Neural progenitor cell (in vitro differentiated cells): ENCODE data around the gene FOXL2NB. TPM values are rescaled to one million over a fixed set of nuclear protein-coding genes. Genes with fewer than 3 reads are reported as not detected.

Experiments
- DNase-seq: peaks from one replicate; pipeline ENCODE4 v3.0.0-alpha.2; 2016; ENCODE audit warnings: low spot score
- H2AFZ ChIP-seq: fragments of 200-600 bp; sonication (generic); replicated peaks from 2 replicates; pipeline ENCODE4 v1.6.1; 2016; ENCODE audit warnings: antibody characterized with exemption
- H3F3A ChIP-seq: fragments of 200-600 bp; sonication (generic); 2 replicates; pipeline ENCODE4 v1.6.1; 2016; ENCODE audit warnings: antibody characterized with exemption, low read depth
- H3K27ac ChIP-seq: fragments of 200-600 bp; sonication (generic); 2 replicates; pipeline ENCODE4 v1.5.1; 2016; ENCODE audit warnings: mild to moderate bottlenecking
- H3K27me3 ChIP-seq: fragments of 200-600 bp; sonication (generic); 2 replicates; pipeline ENCODE4 v1.6.1; 2016; ENCODE audit warnings: mild to moderate bottlenecking, moderate library complexity
- H3K36me3 ChIP-seq: fragments of 200-600 bp; sonication (generic); 2 replicates; pipeline ENCODE4 v1.5.1; 2016
- H3K4me1 ChIP-seq: fragments of 200-600 bp; sonication (generic); 2 replicates; pipeline ENCODE4 v1.6.1; 2016; ENCODE audit warnings: mixed run types
- H3K4me2 ChIP-seq: fragments of 200-600 bp; sonication (generic); 2 replicates; pipeline ENCODE4 v1.6.1; 2016
- H3K4me3 ChIP-seq: fragments of 200-600 bp; sonication (generic); 2 replicates; pipeline ENCODE4 v1.5.1; 2016
- H3K79me2 ChIP-seq: fragments of 200-600 bp; sonication (generic); 2 replicates; pipeline ENCODE4 v1.6.1; 2016; ENCODE audit warnings: low read depth
- H3K9ac ChIP-seq: fragments of 200-600 bp; sonication (generic); 2 replicates; pipeline ENCODE4 v1.6.1; 2016
- H3K9me3 ChIP-seq: fragments of 200-600 bp; sonication (generic); 2 replicates; pipeline ENCODE4 v1.5.1; 2016; ENCODE audit warnings: low read depth
- H4K20me1 ChIP-seq: fragments of 200-600 bp; sonication (generic); 2 replicates; pipeline ENCODE4 v1.6.1; 2016; ENCODE audit warnings: low read depth
- H3K27ac Mint-ChIP-seq: 3 replicates; pipeline ENCODE4 v1.8.0; 2021; ENCODE audit warnings: mixed read lengths
- H3K27me3 Mint-ChIP-seq: 2 replicates; pipeline ENCODE4 v1.8.0; 2022; ENCODE audit warnings: low read depth, mild to moderate bottlenecking, inconsistent platforms, moderate library complexity, mixed read lengths; ENCODE audit not compliant: insufficient read depth
- H3K36me3 Mint-ChIP-seq: 3 replicates; pipeline ENCODE4 v1.8.0; 2021; ENCODE audit warnings: mixed read lengths
- H3K4me1 Mint-ChIP-seq: 3 replicates; pipeline ENCODE4 v1.8.0; 2021; ENCODE audit warnings: mixed read lengths
- H3K4me3 Mint-ChIP-seq: 3 replicates; pipeline ENCODE4 v1.8.0; 2021; ENCODE audit warnings: mild to moderate bottlenecking, moderate library complexity, mixed read lengths
- H3K9me3 Mint-ChIP-seq: 3 replicates; pipeline ENCODE4 v1.8.0; 2020; ENCODE audit warnings: mixed read lengths
- EZH2 ChIP-seq: fragments of 200-600 bp; sonication (generic); IDR thresholded peaks from 2 replicates; pipeline ENCODE4 v1.6.1; 2017; ENCODE audit warnings: antibody characterized with exemption, mild to moderate bottlenecking, moderate library complexity
- EZH2phosphoT487 ChIP-seq: fragments of 200-600 bp; sonication (generic); IDR thresholded peaks from 2 replicates; pipeline ENCODE4 v1.6.1; 2017; ENCODE audit warnings: antibody characterized with exemption
- total RNA-seq: library from RNA; depleted of rRNA; stranded (reverse); fragments of >200 nt; gene quantifications from 2 replicates; pipeline ENCODE4 v1.2.3, GENCODE V29; 2015; ENCODE audit warnings: low replicate concordance
- TF ChIP-seq, protein P1 (sequence below): fragments of 200-600 bp; sonication (generic); IDR thresholded peaks from 2 replicates; pipeline ENCODE4 v1.5.1; 2017; ENCODE audit warnings: antibody characterized with exemption, mild to moderate bottlenecking

FOXL2NB gene
- total RNA-seq, 1 donor from 2014 or later, result 0.09 TPM

DNA sequence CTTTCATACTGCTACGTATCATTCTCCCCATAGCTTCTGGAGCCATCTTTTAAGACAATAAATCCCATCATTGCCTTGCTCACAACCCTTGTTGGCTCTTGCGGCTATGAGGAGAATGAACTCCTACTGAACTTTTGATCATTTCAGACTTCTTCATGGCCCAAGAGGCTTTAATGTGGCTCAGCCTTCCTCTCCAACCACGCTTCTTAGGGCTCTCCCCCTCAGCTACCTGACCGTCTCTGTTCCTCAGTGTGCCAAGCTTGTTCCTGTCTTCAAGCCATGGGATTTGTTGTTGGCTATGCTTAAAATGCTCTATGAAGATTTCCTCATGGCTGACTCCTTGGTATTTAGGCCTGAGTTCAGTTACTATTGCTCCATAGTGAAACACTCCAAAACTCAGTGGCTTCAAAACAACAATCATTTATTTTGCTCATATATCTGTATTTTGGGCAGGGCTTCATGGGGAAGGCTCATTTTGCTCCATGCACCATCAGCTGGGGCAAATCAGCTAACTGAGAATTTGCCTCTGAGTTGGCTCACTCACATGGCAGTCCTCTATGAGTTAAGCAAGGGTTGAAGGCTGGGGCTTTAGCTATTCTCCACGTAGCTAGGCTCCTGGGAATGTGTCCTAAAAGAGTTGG, 47.5 kb upstream of the FOXL2NB start:
- H4K20me1 ChIP-seq, result no peaks in the 10 kb centered on the region
- no peak overlapping the region for H3K4me2 ChIP-seq
- no peaks in the 10 kb centered on the region for H3F3A ChIP-seq
- no peak overlapping the region for H2AFZ ChIP-seq
- H3K79me2 ChIP-seq, result no peaks in the 10 kb centered on the region
- Mint-ChIP-seq H3K4me3 (no peak overlapping the region), H3K27ac (no peak overlapping the region), H3K9me3 (no peaks in the 10 kb centered on the region), H3K27me3 (peaks cover 4% of the 10 kb centered on the region), H3K36me3 (no peaks in the 10 kb centered on the region), H3K4me1 (no peaks in the 10 kb centered on the region)
- H3K9ac ChIP-seq, result no peak overlapping the region
- H3K9me3 ChIP-seq, result no peaks in the 10 kb centered on the region
- H3K27me3 ChIP-seq, result no peaks in the 10 kb centered on the region
- no peaks in the 10 kb centered on the region for H3K36me3 ChIP-seq
- no peaks in the 10 kb centered on the region for H3K4me1 ChIP-seq
- DNase-seq, result no peak
- H3K4me3 ChIP-seq, result no peak overlapping the region
- no peak overlapping the region for H3K27ac ChIP-seq
- TF ChIP-seq, protein P1, sequence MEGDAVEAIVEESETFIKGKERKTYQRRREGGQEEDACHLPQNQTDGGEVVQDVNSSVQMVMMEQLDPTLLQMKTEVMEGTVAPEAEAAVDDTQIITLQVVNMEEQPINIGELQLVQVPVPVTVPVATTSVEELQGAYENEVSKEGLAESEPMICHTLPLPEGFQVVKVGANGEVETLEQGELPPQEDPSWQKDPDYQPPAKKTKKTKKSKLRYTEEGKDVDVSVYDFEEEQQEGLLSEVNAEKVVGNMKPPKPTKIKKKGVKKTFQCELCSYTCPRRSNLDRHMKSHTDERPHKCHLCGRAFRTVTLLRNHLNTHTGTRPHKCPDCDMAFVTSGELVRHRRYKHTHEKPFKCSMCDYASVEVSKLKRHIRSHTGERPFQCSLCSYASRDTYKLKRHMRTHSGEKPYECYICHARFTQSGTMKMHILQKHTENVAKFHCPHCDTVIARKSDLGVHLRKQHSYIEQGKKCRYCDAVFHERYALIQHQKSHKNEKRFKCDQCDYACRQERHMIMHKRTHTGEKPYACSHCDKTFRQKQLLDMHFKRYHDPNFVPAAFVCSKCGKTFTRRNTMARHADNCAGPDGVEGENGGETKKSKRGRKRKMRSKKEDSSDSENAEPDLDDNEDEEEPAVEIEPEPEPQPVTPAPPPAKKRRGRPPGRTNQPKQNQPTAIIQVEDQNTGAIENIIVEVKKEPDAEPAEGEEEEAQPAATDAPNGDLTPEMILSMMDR, result no peak
- TF ChIP-seq EZH2, result no peak
- no peak for TF ChIP-seq EZH2phosphoT487

DNA sequence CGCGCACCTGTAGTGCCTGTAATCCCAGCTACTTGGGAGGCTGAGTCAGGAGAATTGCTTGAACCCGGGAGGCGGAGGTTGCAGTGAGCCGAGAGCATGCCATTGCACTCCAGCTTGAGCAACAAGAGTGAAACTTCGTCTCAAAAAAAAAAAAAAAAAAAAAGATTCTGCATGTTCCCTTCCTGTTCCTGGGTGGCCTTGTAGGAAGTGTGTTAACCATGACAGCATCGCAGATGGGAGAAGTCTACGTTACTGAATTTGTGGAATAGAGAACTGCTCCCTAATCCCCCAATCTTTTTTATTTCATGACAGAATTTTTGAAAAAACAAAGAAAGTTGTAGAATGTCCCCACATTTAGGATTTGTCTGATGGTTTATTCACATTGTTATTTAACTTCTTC, 45.5 kb upstream of the FOXL2NB start:
- Histone ChIP-seq H3K79me2 (no peaks in the 10 kb centered on the region), H3K9me3 (no peaks in the 10 kb centered on the region), H3K27ac (no peak overlapping the region), H3K36me3 (no peaks in the 10 kb centered on the region), H3K9ac (no peak overlapping the region), H3K4me1 (no peaks in the 10 kb centered on the region), H3F3A (no peaks in the 10 kb centered on the region), H4K20me1 (no peaks in the 10 kb centered on the region), H3K4me3 (no peak overlapping the region), H3K27me3 (no peaks in the 10 kb centered on the region), H3K4me2 (no peak overlapping the region), H2AFZ (no peak overlapping the region)
- no peak overlapping the region for H3K27ac Mint-ChIP-seq
- no peak overlapping the region for H3K4me3 Mint-ChIP-seq
- no peaks in the 10 kb centered on the region for H3K4me1 Mint-ChIP-seq
- no peaks in the 10 kb centered on the region for H3K36me3 Mint-ChIP-seq
- peaks cover 4% of the 10 kb centered on the region for H3K27me3 Mint-ChIP-seq
- TF ChIP-seq EZH2phosphoT487 (no peak), EZH2 (no peak)
- TF ChIP-seq, protein P1, result no peak
- no peaks in the 10 kb centered on the region for H3K9me3 Mint-ChIP-seq
- DNase-seq, result no peak

DNA sequence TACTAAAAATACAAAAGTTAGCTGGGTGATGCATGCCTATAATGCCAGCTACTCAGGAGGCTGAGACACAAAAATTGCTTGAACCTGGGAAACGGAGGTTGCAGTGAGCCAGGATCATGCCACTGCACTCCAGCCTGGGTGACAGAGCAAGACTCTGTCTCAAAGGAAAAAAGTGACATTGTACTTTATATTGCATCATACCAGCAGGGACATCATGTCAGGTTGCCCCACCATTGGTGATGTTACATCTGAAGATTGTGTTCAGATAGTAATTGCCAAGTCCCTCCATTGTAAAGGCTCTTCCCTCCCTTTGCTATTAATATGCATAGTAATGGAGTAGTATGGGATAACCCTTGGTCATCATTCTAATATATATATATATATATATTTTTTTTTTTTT, 44.8 kb upstream of the FOXL2NB start:
- peaks cover 4% of the 10 kb centered on the region for H3K27me3 Mint-ChIP-seq
- Histone ChIP-seq H3K9ac (no peak overlapping the region), H3F3A (no peaks in the 10 kb centered on the region), H3K36me3 (no peaks in the 10 kb centered on the region), H2AFZ (no peak overlapping the region), H3K4me1 (no peaks in the 10 kb centered on the region), H3K4me3 (no peak overlapping the region), H4K20me1 (no peaks in the 10 kb centered on the region), H3K4me2 (no peak overlapping the region), H3K79me2 (no peaks in the 10 kb centered on the region), H3K27me3 (no peaks in the 10 kb centered on the region), H3K27ac (no peak overlapping the region), H3K9me3 (no peaks in the 10 kb centered on the region)
- H3K27ac Mint-ChIP-seq, result no peak overlapping the region
- no peak for DNase-seq
- H3K9me3 Mint-ChIP-seq, result no peaks in the 10 kb centered on the region
- H3K36me3 Mint-ChIP-seq, result no peaks in the 10 kb centered on the region
- no peaks in the 10 kb centered on the region for H3K4me1 Mint-ChIP-seq
- no peak overlapping the region for H3K4me3 Mint-ChIP-seq
- TF ChIP-seq EZH2, result no peak
- TF ChIP-seq, protein P1, result no peak
- TF ChIP-seq EZH2phosphoT487, result no peak
